ENCODE data around the gene KIF4A.
"Not testable (repeated sequence)": the region's sequence is repeated elsewhere in the genome, so short reads cannot be mapped to it uniquely, and the experiment has no call there.

Gene KIF4A

GRCh38 chrX:70331161-70331560, 41.3 kb downstream of the KIF4A start:
- Histone ChIP-seq H3K36me3 (ENCODE audit: control insufficient read depth, insufficient read depth, low read length) (no peaks in the 10 kb centered on the region), H3K27ac (ENCODE audit: insufficient read depth, low read length, poor library complexity, severe bottlenecking) (no peak overlapping the region), H3K9me3 (ENCODE audit: control insufficient read depth, low read length) (no peaks in the 10 kb centered on the region), H3K27me3 (replicated peaks; ENCODE audit: control insufficient read depth, insufficient read depth, low read length, poor library complexity, severe bottlenecking) (no peaks in the 10 kb centered on the region), H3K4me3 (ENCODE audit: insufficient read depth, low read depth, low read length, poor library complexity, severe bottlenecking) (no peak overlapping the region), H3K4me1 (ENCODE audit: control insufficient read depth, insufficient read depth, low read length, poor library complexity, severe bottlenecking) (no peaks in the 10 kb centered on the region)
- DNase-seq = no peak

- H3K36me3 ChIP-seq (ENCODE audit: control insufficient read depth, insufficient read depth, low read length) = no peaks in the 10 kb centered on the region
- H3K4me3 ChIP-seq (ENCODE audit: insufficient read depth, low read depth, low read length, poor library complexity, severe bottlenecking) = no peak overlapping the region
- H3K27me3 ChIP-seq (replicated peaks; ENCODE audit: control insufficient read depth, insufficient read depth, low read length, poor library complexity, severe bottlenecking) = no peaks in the 10 kb centered on the region
- H3K9me3 ChIP-seq (ENCODE audit: control insufficient read depth, low read length) = no peaks in the 10 kb centered on the region
- H3K4me1 ChIP-seq (ENCODE audit: control insufficient read depth, insufficient read depth, low read length, poor library complexity, severe bottlenecking) = no peaks in the 10 kb centered on the region
- no peak overlapping the region for H3K27ac ChIP-seq (ENCODE audit: insufficient read depth, low read length, poor library complexity, severe bottlenecking)
- no peak for DNase-seq
Observed at GRCh38 chrX:70332600-70332999, 42.7 kb downstream of the KIF4A start.

- no peaks in the 10 kb centered on the region for H3K4me1 ChIP-seq (ENCODE audit: control insufficient read depth, insufficient read depth, low read length, poor library complexity, severe bottlenecking)
- no peaks in the 10 kb centered on the region for H3K9me3 ChIP-seq (ENCODE audit: control insufficient read depth, low read length)
- DNase-seq = no peak
- H3K27ac ChIP-seq (ENCODE audit: insufficient read depth, low read length, poor library complexity, severe bottlenecking) = no peak overlapping the region
- H3K36me3 ChIP-seq (ENCODE audit: control insufficient read depth, insufficient read depth, low read length) = no peaks in the 10 kb centered on the region
- H3K27me3 ChIP-seq (replicated peaks; ENCODE audit: control insufficient read depth, insufficient read depth, low read length, poor library complexity, severe bottlenecking) = no peaks in the 10 kb centered on the region
- no peak overlapping the region for H3K4me3 ChIP-seq (ENCODE audit: insufficient read depth, low read depth, low read length, poor library complexity, severe bottlenecking)
Observed at GRCh38 chrX:70336767-70337166, 46.9 kb downstream of the KIF4A start.

GRCh38 chrX:70338290-70338689, 48.4 kb downstream of the KIF4A start:
- no peak overlapping the region for H3K27ac ChIP-seq (ENCODE audit: insufficient read depth, low read length, poor library complexity, severe bottlenecking)
- no peaks in the 10 kb centered on the region for H3K4me1 ChIP-seq (ENCODE audit: control insufficient read depth, insufficient read depth, low read length, poor library complexity, severe bottlenecking)
- no peaks in the 10 kb centered on the region for H3K36me3 ChIP-seq (ENCODE audit: control insufficient read depth, insufficient read depth, low read length)
- DNase-seq = no peak
- H3K4me3 ChIP-seq (ENCODE audit: insufficient read depth, low read depth, low read length, poor library complexity, severe bottlenecking) = no peak overlapping the region
- no peaks in the 10 kb centered on the region for H3K27me3 ChIP-seq (replicated peaks; ENCODE audit: control insufficient read depth, insufficient read depth, low read length, poor library complexity, severe bottlenecking)
- H3K9me3 ChIP-seq (ENCODE audit: control insufficient read depth, low read length) = no peaks in the 10 kb centered on the region

- no peaks in the 10 kb centered on the region for H3K4me1 ChIP-seq (ENCODE audit: control insufficient read depth, insufficient read depth, low read length, poor library complexity, severe bottlenecking)
- no peak overlapping the region for H3K4me3 ChIP-seq (ENCODE audit: insufficient read depth, low read depth, low read length, poor library complexity, severe bottlenecking)
- no peaks in the 10 kb centered on the region for H3K9me3 ChIP-seq (ENCODE audit: control insufficient read depth, low read length)
- no peak overlapping the region for H3K27ac ChIP-seq (ENCODE audit: insufficient read depth, low read length, poor library complexity, severe bottlenecking)
- no peaks in the 10 kb centered on the region for H3K27me3 ChIP-seq (replicated peaks; ENCODE audit: control insufficient read depth, insufficient read depth, low read length, poor library complexity, severe bottlenecking)
- no peaks in the 10 kb centered on the region for H3K36me3 ChIP-seq (ENCODE audit: control insufficient read depth, insufficient read depth, low read length)
- no peak for DNase-seq
Observed at GRCh38 chrX:70343435-70343834, 53.5 kb downstream of the KIF4A start.

- Histone ChIP-seq H3K27me3 (replicated peaks; ENCODE audit: control insufficient read depth, insufficient read depth, low read length, poor library complexity, severe bottlenecking) (no peaks in the 10 kb centered on the region), H3K36me3 (ENCODE audit: control insufficient read depth, insufficient read depth, low read length) (no peaks in the 10 kb centered on the region), H3K9me3 (ENCODE audit: control insufficient read depth, low read length) (no peaks in the 10 kb centered on the region), H3K4me3 (ENCODE audit: insufficient read depth, low read depth, low read length, poor library complexity, severe bottlenecking) (no peak overlapping the region), H3K27ac (ENCODE audit: insufficient read depth, low read length, poor library complexity, severe bottlenecking) (no peak overlapping the region), H3K4me1 (ENCODE audit: control insufficient read depth, insufficient read depth, low read length, poor library complexity, severe bottlenecking) (no peaks in the 10 kb centered on the region)
- no peak for DNase-seq
Observed at GRCh38 chrX:70346418-70347070, 56.6 kb downstream of the KIF4A start.

- H3K4me1 ChIP-seq (ENCODE audit: control insufficient read depth, insufficient read depth, low read length, poor library complexity, severe bottlenecking); DNase-seq; H3K27me3 ChIP-seq (replicated peaks; ENCODE audit: control insufficient read depth, insufficient read depth, low read length, poor library complexity, severe bottlenecking); H3K27ac ChIP-seq (ENCODE audit: insufficient read depth, low read length, poor library complexity, severe bottlenecking); H3K9me3 ChIP-seq (ENCODE audit: control insufficient read depth, low read length); H3K36me3 ChIP-seq (ENCODE audit: control insufficient read depth, insufficient read depth, low read length); H3K4me3 ChIP-seq (ENCODE audit: insufficient read depth, low read depth, low read length, poor library complexity, severe bottlenecking): not testable (repeated sequence)
Observed at GRCh38 chrX:70348825-70349224, 58.9 kb downstream of the KIF4A start.

- H3K4me1 ChIP-seq (ENCODE audit: control insufficient read depth, insufficient read depth, low read length, poor library complexity, severe bottlenecking); H3K9me3 ChIP-seq (ENCODE audit: control insufficient read depth, low read length); H3K36me3 ChIP-seq (ENCODE audit: control insufficient read depth, insufficient read depth, low read length); H3K4me3 ChIP-seq (ENCODE audit: insufficient read depth, low read depth, low read length, poor library complexity, severe bottlenecking); H3K27ac ChIP-seq (ENCODE audit: insufficient read depth, low read length, poor library complexity, severe bottlenecking); H3K27me3 ChIP-seq (replicated peaks; ENCODE audit: control insufficient read depth, insufficient read depth, low read length, poor library complexity, severe bottlenecking); DNase-seq: not testable (repeated sequence)
Observed at GRCh38 chrX:70349367-70350125, 59.6 kb downstream of the KIF4A start.

GRCh38 chrX:70352496-70352895, 62.6 kb downstream of the KIF4A start:
- no peaks in the 10 kb centered on the region for H3K4me1 ChIP-seq (ENCODE audit: control insufficient read depth, insufficient read depth, low read length, poor library complexity, severe bottlenecking)
- no peak overlapping the region for H3K27ac ChIP-seq (ENCODE audit: insufficient read depth, low read length, poor library complexity, severe bottlenecking)
- H3K27me3 ChIP-seq (replicated peaks; ENCODE audit: control insufficient read depth, insufficient read depth, low read length, poor library complexity, severe bottlenecking) = no peaks in the 10 kb centered on the region
- no peak overlapping the region for H3K4me3 ChIP-seq (ENCODE audit: insufficient read depth, low read depth, low read length, poor library complexity, severe bottlenecking)
- no peaks in the 10 kb centered on the region for H3K36me3 ChIP-seq (ENCODE audit: control insufficient read depth, insufficient read depth, low read length)
- DNase-seq = no peak
- H3K9me3 ChIP-seq (ENCODE audit: control insufficient read depth, low read length) = no peaks in the 10 kb centered on the region

GRCh38 chrX:70353514-70353913, 63.6 kb downstream of the KIF4A start:
- H3K4me3 ChIP-seq (ENCODE audit: insufficient read depth, low read depth, low read length, poor library complexity, severe bottlenecking) = no peak overlapping the region
- no peak overlapping the region for H3K27ac ChIP-seq (ENCODE audit: insufficient read depth, low read length, poor library complexity, severe bottlenecking)
- H3K36me3 ChIP-seq (ENCODE audit: control insufficient read depth, insufficient read depth, low read length) = no peaks in the 10 kb centered on the region
- no peaks in the 10 kb centered on the region for H3K27me3 ChIP-seq (replicated peaks; ENCODE audit: control insufficient read depth, insufficient read depth, low read length, poor library complexity, severe bottlenecking)
- H3K4me1 ChIP-seq (ENCODE audit: control insufficient read depth, insufficient read depth, low read length, poor library complexity, severe bottlenecking) = no peaks in the 10 kb centered on the region
- no peak for DNase-seq
- no peaks in the 10 kb centered on the region for H3K9me3 ChIP-seq (ENCODE audit: control insufficient read depth, low read length)
